ENCODE measurements around the gene WNK2. TPM values are rescaled to one million over a fixed set of nuclear protein-coding genes. Genes with fewer than 3 reads are reported as not detected.

WNK2 gene
- total RNA-seq, 1 donor from 2014 or later: 37.2 TPM

DNA sequence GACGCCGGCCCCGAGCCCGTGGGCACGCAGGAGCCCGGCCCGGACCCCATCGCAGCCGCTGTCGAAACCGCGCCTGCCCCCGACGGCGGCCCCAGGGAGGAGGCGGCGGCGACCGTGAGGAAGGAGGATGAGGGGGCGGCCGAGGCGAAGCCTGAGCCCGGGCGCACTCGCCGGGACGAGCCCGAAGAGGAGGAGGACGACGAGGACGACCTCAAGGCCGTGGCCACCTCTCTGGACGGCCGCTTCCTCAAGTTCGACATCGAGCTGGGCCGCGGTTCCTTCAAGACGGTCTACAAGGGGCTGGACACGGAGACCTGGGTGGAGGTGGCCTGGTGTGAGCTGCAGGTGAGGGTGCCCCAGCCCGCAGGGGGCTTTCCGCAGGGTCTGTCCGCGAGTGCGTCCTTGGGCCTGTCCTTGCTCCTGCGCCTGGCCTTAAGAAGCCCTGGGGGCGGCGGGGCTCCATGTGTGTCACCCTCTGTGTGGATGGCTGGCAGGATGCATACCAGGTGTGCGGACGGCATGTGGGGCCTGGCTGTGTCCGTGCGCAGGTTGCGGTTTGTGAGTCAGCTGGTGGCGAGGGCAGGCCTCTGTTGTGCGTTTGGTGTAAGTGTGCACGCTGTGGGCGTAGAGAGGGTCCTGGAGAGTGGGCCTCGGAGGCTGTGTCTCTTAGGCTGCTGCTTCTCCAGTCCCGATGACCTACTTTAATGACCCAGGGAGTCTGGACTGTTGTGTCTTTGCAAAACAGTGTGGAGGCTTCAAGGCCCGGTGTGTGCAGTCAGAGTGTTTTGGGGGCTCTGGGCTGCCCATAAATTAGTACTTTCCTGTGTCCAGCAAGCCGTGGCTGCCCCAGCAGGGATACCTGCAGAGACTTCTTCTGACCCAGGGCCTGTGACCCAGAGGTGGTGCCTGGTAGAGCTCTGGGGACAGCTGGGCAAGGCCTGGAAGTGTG lies 1.6 kb downstream of the WNK2 start:
- no peak for DNase-seq (ENCODE audit: low spot score)

DNA sequence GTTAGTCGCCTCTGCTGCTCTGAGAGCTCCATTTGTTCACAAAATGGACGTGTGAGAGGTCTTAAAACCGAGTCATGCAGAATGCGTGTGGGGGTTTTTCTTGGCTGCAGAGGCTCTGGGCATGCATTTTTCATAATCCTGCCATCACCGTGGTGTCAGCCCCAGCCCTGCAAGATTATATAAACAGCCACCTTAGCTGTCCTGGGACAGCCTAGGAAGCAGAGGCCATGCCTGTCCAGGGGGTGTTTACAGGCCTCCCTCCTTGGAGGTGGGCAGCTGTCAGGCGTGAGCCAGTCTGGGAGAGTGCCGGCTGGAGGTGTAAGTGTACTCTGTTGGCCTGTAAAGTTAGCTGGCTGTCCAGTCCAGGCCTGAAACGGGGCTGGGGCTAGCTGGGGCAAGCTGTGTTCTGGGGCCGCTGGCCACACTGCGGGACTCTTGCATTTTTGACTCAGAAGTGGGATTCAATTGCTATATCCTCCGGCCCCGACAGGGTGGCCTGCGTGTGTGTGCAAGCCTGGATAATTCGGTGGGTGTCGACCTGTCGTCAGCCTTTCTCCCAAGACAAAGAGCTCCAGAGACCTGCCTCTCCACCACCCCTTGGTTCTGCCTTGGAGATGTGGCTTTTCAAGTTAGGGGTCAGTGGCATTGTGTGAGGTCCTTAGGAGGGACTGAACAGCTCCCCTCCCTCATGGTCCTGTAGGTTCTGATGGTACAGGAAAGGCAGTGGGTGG lies 2.4 kb downstream of the WNK2 start:
- no peak for DNase-seq (ENCODE audit: low spot score)

- no peak for DNase-seq (ENCODE audit: low spot score)
Observed at GRCh38 chr9:93187047-93187446, 3.1 kb downstream of the WNK2 start.

- no peak for DNase-seq (ENCODE audit: low spot score)
Observed at GRCh38 chr9:93187574-93187973, 3.6 kb downstream of the WNK2 start.

GRCh38 chr9:93188426-93189368 lies 4.8 kb downstream of the WNK2 start:
- no peak for DNase-seq (ENCODE audit: low spot score)

DNA sequence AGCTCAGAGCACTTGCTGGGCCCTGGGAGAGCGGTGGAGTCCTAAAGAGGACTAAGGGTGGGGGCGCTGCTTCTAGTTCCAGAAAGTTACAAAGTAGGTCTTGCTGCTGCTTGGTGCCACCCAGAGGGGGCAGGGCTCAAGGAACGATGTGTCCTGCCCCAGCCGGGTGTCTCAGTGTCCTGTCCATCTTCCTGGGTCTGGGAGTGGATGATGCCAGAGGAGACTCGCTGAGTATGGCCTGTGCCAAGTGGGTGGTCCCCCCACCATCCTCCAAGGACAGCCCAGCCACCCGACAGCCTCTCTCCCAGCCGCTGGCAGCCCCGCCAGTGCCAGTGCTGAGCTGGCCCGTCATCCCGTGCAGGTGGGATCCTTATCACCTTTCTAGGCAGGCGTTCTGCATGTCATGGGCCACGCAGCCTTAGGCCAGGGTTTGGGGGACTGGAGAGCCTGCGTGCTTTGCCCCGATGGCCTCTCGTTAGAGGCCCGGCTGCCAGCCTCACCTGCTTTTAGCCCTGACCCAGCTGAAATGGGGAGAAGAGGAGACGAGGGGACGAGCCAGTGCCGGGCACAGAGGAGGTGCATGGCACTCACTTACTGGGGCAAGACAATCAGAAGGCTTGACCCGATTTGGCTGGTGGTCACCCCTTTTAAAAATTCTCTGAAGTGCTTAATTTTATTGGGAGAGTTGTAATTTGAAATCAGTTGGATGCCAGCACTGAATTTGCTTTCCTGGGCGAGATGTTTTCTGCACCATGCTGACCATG lies 5.6 kb downstream of the WNK2 start:
- DNase-seq (ENCODE audit: low spot score): no peak

- no peak for DNase-seq (ENCODE audit: low spot score)
Observed at GRCh38 chr9:93190133-93190525, 6.2 kb downstream of the WNK2 start.

- no peak for DNase-seq (ENCODE audit: low spot score)
Observed at GRCh38 chr9:93190656-93191353, 6.9 kb downstream of the WNK2 start.

DNA sequence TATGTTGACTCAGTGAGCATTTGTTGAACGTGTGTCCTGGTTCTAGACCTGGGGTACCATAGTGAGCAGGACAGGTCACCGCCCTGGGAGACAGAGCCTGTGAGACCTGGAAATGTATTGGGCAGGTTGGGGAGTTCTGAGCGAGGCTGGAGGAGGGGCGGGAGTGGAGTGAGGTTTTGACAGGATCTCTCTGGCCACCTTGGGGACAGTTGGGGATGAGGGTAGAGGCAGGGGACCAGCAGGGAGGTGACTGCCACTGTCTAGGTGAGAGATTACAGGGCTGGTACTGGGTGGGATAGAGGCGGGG lies 7.4 kb downstream of the WNK2 start:
- no peak for DNase-seq (ENCODE audit: low spot score)

- DNase-seq (ENCODE audit: low spot score): no peak
Observed at GRCh38 chr9:93192721-93193387, 8.9 kb downstream of the WNK2 start.

GRCh38 chr9:93193388-93194220 lies 9.7 kb downstream of the WNK2 start:
- DNase-seq (ENCODE audit: low spot score): peak; percentile 59

- no peak for DNase-seq (ENCODE audit: low spot score)
Observed at GRCh38 chr9:93194221-93194625, 10.3 kb downstream of the WNK2 start.

DNA sequence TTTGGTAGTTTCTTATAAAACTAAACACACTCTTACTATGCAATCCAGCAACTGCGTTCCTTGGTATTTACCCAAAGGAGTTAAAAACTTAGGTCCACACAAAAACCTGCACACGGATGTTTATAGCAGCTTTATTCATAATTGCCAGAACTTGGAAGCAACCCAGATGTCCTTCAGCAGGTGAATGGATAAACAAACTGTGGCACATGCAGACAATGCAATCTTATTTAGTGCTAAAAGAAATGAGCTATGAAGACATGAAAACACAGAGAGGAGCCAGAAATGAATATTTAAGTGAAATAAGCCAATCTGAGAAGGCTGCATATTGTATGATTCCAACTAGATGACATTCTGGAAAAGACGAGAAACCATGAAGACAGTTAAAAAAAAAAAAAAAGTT lies 10.7 kb downstream of the WNK2 start:
- no peak for DNase-seq (ENCODE audit: low spot score)

- no peak for DNase-seq (ENCODE audit: low spot score)
Observed at GRCh38 chr9:93196096-93197055, 12.4 kb downstream of the WNK2 start.

DNA sequence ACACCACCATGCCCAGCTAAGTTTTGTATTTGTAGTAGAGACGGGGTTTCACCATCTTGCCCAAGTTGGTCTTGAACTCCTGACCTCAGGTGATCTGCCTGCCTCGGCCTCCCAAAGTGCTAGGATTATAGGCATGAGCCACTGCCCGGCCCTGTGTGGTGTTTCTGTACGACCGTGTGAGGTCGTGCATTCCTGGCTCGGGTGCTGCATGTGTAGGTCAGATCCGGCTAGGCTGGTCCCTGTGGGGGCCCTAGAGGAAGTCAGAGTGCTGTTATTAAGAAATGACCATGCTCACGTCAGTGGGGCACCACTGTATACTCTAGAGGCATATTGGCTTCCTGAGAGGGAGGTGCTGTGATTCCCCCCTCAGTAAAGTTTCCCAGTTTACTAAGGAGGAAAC lies 13.7 kb downstream of the WNK2 start:
- no peak for DNase-seq (ENCODE audit: low spot score)

GRCh38 chr9:93198117-93198837 lies 14.3 kb downstream of the WNK2 start:
- DNase-seq (ENCODE audit: low spot score): no peak
